GM13977 (cell line): ENCODE results near the gene ARAP2.

Source experiments
- DNase-seq: peaks from one replicate; pipeline ENCODE4 v3.0.0; 2012; ENCODE audit warnings: low spot score
- in situ Hi-C: fragments of 300-500 bp; cut with MboI; formaldehyde crosslinking; loops from one replicate; pipeline ENCODE4 v1.12.0; 2022; ENCODE audit warnings: low sequenced_read_pairs, low pct_unique_long_range_greater_than_20kb, mixed read lengths, inconsistent platforms; ENCODE audit not compliant: unreplicated experiment
- TF ChIP-seq, protein P1 (sequence below): IDR thresholded peaks from 2 replicates; pipeline ENCODE4 v1.5.1; 2012; ENCODE audit warnings: mild to moderate bottlenecking, control low read depth; ENCODE audit not compliant: insufficient read depth; ENCODE audit errors: extremely low read depth, missing control alignments

Gene ARAP2

GRCh38 chr4:36198861-36199260 is 45.5 kb downstream of the ARAP2 start:
- in situ Hi-C loops: no loop called here
- TF ChIP-seq, protein P1, sequence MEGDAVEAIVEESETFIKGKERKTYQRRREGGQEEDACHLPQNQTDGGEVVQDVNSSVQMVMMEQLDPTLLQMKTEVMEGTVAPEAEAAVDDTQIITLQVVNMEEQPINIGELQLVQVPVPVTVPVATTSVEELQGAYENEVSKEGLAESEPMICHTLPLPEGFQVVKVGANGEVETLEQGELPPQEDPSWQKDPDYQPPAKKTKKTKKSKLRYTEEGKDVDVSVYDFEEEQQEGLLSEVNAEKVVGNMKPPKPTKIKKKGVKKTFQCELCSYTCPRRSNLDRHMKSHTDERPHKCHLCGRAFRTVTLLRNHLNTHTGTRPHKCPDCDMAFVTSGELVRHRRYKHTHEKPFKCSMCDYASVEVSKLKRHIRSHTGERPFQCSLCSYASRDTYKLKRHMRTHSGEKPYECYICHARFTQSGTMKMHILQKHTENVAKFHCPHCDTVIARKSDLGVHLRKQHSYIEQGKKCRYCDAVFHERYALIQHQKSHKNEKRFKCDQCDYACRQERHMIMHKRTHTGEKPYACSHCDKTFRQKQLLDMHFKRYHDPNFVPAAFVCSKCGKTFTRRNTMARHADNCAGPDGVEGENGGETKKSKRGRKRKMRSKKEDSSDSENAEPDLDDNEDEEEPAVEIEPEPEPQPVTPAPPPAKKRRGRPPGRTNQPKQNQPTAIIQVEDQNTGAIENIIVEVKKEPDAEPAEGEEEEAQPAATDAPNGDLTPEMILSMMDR: no peak
- no peak for DNase-seq

GRCh38 chr4:36198068-36198808 is 46.1 kb downstream of the ARAP2 start:
- DNase-seq: no peak
- in situ Hi-C loops: no loop called here
- TF ChIP-seq, protein P1: no peak

DNA sequence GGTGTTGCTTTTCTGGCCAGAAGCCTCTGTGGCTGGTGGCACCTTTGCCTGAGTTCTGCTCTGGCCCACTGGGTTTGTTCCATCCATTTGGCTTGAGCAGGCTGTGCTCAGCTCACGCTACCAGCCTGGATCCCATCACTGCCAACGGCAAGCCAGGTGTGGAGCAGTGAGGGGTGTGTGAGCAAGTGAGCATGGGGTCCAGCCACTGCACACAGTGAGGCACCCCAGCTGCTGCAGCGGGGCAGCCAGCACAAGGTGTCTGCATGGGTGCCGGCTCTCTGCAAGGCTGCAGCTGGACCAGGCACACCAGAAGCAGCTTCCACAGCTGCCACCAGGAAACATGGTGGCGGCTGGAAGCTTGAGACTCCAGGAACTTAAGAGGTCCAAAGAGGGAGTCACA is 46.8 kb downstream of the ARAP2 start:
- in situ Hi-C loops: no loop called here
- TF ChIP-seq, protein P1: no peak
- DNase-seq: no peak

DNA sequence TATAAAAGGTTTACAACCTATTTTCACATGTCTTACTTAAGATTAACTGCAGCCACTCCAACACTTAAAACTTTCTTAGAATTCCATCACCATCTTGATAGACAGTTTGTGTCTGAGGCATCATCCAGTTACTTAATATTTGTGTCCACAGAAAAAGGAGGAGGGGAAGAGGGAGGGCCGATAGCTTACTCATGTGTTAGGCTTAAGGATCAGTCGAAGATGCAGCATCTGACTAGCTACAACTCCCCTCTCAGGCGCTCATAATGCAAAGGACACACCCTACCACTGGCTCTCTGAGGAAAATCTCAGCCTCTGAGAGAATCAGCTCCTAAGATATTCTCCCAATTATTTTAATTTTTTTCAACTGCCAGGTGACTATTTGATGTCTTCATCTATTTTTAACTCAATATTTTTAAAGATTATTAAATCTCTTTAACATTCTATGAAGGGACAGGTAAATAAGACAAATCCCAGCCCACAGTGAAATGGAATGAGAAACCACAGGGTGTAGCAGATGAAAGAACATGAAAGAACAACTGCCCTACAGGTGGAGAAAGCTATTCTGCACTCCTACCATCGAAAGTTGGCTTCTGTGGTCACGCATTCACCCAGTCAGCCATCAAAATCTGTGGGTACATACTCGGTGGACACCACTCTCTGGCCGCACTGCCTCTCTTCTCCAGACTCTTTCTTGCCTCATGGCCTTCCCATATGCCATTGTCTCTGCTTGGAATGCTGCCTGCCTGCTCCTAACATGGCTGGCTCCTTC is 48.0 kb downstream of the ARAP2 start:
- DNase-seq: no peak
- TF ChIP-seq, protein P1: no peak
- in situ Hi-C loops: no loop called here

- TF ChIP-seq, protein P1: no peak
- in situ Hi-C loops: no loop called here
- no peak for DNase-seq
Observed at GRCh38 chr4:36192922-36193321, 51.4 kb downstream of the ARAP2 start.

GRCh38 chr4:36189511-36190226 is 54.6 kb downstream of the ARAP2 start:
- in situ Hi-C loops: no loop called here
- TF ChIP-seq, protein P1: no peak
- peak; percentile 25 for DNase-seq
